ENCODE data around the gene BRSK2.

GRCh38 chr11:1342946-1343345 is 46.8 kb upstream of the BRSK2 start:
- TF ChIP-seq, protein P1, sequence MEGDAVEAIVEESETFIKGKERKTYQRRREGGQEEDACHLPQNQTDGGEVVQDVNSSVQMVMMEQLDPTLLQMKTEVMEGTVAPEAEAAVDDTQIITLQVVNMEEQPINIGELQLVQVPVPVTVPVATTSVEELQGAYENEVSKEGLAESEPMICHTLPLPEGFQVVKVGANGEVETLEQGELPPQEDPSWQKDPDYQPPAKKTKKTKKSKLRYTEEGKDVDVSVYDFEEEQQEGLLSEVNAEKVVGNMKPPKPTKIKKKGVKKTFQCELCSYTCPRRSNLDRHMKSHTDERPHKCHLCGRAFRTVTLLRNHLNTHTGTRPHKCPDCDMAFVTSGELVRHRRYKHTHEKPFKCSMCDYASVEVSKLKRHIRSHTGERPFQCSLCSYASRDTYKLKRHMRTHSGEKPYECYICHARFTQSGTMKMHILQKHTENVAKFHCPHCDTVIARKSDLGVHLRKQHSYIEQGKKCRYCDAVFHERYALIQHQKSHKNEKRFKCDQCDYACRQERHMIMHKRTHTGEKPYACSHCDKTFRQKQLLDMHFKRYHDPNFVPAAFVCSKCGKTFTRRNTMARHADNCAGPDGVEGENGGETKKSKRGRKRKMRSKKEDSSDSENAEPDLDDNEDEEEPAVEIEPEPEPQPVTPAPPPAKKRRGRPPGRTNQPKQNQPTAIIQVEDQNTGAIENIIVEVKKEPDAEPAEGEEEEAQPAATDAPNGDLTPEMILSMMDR (IDR thresholded peaks at IDR 0.05 in 4 of 5, conservative IDR thresholded peaks at IDR 0.05 in 1 of 5), result no peak
- no peak for TF ChIP-seq POLR2A (IDR thresholded peaks at IDR 0.05)
